Breast epithelium (tissue), 3 donors: Measurements from ENCODE around the gene LRRC4C.

ENCODE experiments used
- CTCF ChIP-seq, 3 donors: fragments of 450-650 bp; IDR thresholded peaks; one replicate each; pipeline ENCODE4 v1.5.1; 2016 to 2017; ENCODE audit warnings: antibody characterized with exemption in 3 of 3, mild to moderate bottlenecking in 3 of 3, moderate library complexity in 3 of 3
- POLR2A ChIP-seq: fragments of 450-650 bp; IDR thresholded peaks from one replicate; pipeline ENCODE4 v1.6.1; 2016; ENCODE audit warnings: antibody characterized with exemption, mild to moderate bottlenecking, moderate library complexity

DNA sequence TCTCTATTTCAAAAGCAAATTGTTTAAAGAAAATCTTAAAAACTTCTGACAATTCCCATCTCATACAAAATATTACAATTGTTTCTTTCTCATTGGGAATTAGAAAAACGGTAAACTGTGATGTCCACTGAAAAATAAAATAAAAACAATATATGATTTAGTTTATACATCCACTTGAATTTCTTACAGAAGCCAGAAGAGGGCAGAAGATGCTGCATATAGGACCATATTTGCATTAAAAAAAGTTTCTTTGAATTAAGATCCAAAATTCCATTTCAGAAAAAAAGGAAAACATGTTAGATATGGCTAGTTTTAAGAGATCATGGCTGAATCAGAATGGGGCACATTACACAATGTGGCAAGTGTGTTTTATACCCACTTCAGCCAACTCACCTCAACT is 39.3 kb upstream of the LRRC4C start:
- no peak for TF ChIP-seq POLR2A
- peak in 1 of 3 donors; percentile 39 for TF ChIP-seq CTCF (IDR thresholded peaks at IDR 0.05)
